ENCODE measurements around the gene CNTNAP2. TPM values are rescaled to one million over a fixed set of nuclear protein-coding genes. Genes with fewer than 3 reads are reported as not detected.

CNTNAP2 gene
- total and polyA plus RNA-seq, 2 of the 13 experiments (the other 11 are each of a cell fraction or from before 2014, with no cell fraction given) = 0.40 to 0.42 TPM

DNA sequence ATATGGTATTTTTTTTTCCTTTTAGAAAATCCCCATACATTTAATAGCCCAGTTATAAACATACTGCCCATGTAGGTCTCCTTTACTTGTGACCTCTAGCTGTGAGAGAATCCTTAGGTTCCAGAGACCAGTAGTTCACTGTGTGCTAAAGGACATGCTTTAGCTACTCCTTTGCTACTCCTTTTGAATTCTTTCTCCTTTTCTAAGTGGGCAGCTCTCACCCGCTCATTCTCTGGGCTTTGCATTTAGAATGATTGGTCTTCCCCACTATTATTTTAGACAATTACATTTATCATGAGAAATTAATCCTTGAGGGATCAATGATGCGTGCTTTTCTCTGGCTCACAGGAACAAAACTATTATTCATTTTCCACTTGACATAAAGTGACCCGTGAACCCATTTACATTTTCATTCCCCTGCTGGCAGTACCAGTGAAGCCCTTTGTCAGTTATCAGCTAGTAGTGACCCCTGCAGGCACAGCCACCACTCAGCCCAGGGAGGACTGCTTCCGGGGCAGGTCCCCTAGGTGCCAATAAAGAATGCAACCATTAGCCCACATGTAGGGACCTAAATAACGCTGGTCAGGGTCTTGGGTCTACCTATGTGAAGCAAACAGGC lies 844.3 kb downstream of the CNTNAP2 start (continued):
- TF ChIP-seq ZNF484 (CRISPR knock-in tag; IDR thresholded peaks at IDR 0.05; ENCODE audit: borderline replicate concordance, low read depth) (no peak), ATF5 (CRISPR knock-in tag; IDR thresholded peaks at IDR 0.05; ENCODE audit: low read depth) (no peak), JUNB (CRISPR knock-in tag; IDR thresholded peaks at IDR 0.05; ENCODE audit: borderline replicate concordance) (no peak), SNRNP70 (IDR thresholded peaks at IDR 0.05; ENCODE audit: low read depth, low read length) (no peak)

- no peaks in the 10 kb centered on the region for H3K27me3 ChIP-seq (ENCODE audit: control insufficient read depth in 1 of 2, insufficient read depth in 2 of 2, low read length in 2 of 2)
- DNase-seq (ENCODE audit: low spot score) (no peak), FAIRE-seq (no peak), ATAC-seq (no peak)
- H3K4me1 ChIP-seq (ENCODE audit: insufficient read depth, low read length) = no peaks in the 10 kb centered on the region
- no TSS peak for BruUV-seq (replicated peaks)
- in situ Hi-C loops (cut with HindIII; ENCODE audit: extremely low pct_ligation_motif_present, low pct_unique_long_range_greater_than_20kb) (no loop called here), intact Hi-C loops (cut with micrococcal nuclease; ENCODE audit: unreplicated experiment) (no loop called here)
- H4K20me1 ChIP-seq (ENCODE audit: insufficient read depth, low read length) = no peaks in the 10 kb centered on the region
- H3K27ac ChIP-seq (ENCODE audit: extremely low read length, insufficient read depth, low read length) = no peak overlapping the region
- POLR2A ChIA-PET = no interaction called here
- WGBS (ENCODE audit: low lambda C conversion rate) = 42% methylated on average over 4 of the region's 4 CpGs
- no peak overlapping the region for H2AFZ ChIP-seq (ENCODE audit: low read length)
- no peak overlapping the region for H3K9ac ChIP-seq (ENCODE audit: insufficient read depth, low read depth, low read length)
- TF ChIP-seq, protein P1, sequence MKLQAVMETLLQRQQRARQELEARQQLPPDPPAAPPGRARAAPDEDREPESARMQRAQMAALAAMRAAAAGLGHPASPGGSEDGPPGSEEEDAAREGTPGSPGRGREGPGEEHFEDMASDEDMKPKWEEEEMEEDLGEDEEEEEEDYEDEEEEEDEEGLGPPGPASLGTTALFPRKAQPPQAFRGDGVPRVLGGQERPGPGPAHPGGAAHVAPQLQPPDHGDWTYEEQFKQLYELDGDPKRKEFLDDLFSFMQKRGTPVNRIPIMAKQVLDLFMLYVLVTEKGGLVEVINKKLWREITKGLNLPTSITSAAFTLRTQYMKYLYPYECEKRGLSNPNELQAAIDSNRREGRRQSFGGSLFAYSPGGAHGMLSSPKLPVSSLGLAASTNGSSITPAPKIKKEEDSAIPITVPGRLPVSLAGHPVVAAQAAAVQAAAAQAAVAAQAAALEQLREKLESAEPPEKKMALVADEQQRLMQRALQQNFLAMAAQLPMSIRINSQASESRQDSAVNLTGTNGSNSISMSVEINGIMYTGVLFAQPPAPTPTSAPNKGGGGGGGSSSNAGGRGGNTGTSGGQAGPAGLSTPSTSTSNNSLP (IDR thresholded peaks at IDR 0.05; ENCODE audit: low read depth, low read length) = no peak
- TF ChIP-seq U2AF1 (optimal IDR thresholded peaks at IDR 0.05; ENCODE audit: low read depth, low read length) (no peak), CHCHD3 (CRISPR knock-in tag; IDR thresholded peaks at IDR 0.05) (no peak), IRX3 (CRISPR knock-in tag; IDR thresholded peaks at IDR 0.05; ENCODE audit: borderline replicate concordance, low read depth) (no peak), ZNF557 (CRISPR knock-in tag; IDR thresholded peaks at IDR 0.05) (no peak), TCF7L2 (IDR thresholded peaks at IDR 0.05; ENCODE audit: low read depth, low read length) (no peak), ZNF496 (CRISPR knock-in tag; IDR thresholded peaks at IDR 0.05; ENCODE audit: insufficient replicate concordance) (no peak), SETDB1 (CRISPR knock-in tag; IDR thresholded peaks at IDR 0.05; ENCODE audit: borderline replicate concordance) (no peak), SIN3A (IDR thresholded peaks at IDR 0.05; ENCODE audit: borderline replicate concordance, low read depth, low read length) (no peak), ZFP37 (CRISPR knock-in tag; IDR thresholded peaks at IDR 0.05; ENCODE audit: borderline replicate concordance) (no peak), ADNP (CRISPR knock-in tag; IDR thresholded peaks at IDR 0.05) (no peak), ZNF749 (CRISPR knock-in tag; IDR thresholded peaks at IDR 0.05; ENCODE audit: borderline replicate concordance) (no peak), KLF11 (CRISPR knock-in tag; IDR thresholded peaks at IDR 0.05) (no peak), MXD4 (CRISPR knock-in tag; IDR thresholded peaks at IDR 0.05) (no peak), PAF1 (CRISPR knock-in tag; IDR thresholded peaks at IDR 0.05) (no peak), NBN (conservative IDR thresholded peaks at IDR 0.05) (no peak), ZFP36L2 (CRISPR knock-in tag; IDR thresholded peaks at IDR 0.05) (no peak)
- H3K4me3 ChIP-seq (replicated peaks in 1 of 3; ENCODE audit: insufficient read depth in 1 of 3, low read depth in 2 of 3, low read length in 3 of 3) = no peak overlapping the region
- no peak overlapping the region for H3K4me2 ChIP-seq (ENCODE audit: low read depth, low read length)
- CTCF ChIA-PET (ENCODE audit: low intra/inter-chr PET ratio, low total read pairs) = no interaction called here
- no peaks in the 10 kb centered on the region for H3K36me3 ChIP-seq (replicated peaks in 1 of 2; ENCODE audit: control insufficient read depth in 1 of 2, insufficient read depth in 2 of 2, low read length in 2 of 2)
- peaks cover 80% of the 10 kb centered on the region for H3K9me3 ChIP-seq (ENCODE audit: low read length)
- H3K79me2 ChIP-seq (ENCODE audit: insufficient read depth, low read length) = no peaks in the 10 kb centered on the region
Measured at GRCh38 chr7:146961617-146962016, 845.0 kb downstream of the CNTNAP2 start.
